A673 (cell line): ENCODE results near the gene DIS3L2.

Experiments used
- CTCF ChIP-seq: fragments of 300-800, 200-600 bp; sonication (generic); conservative IDR thresholded peaks from 2 replicates; pipeline ENCODE4 v1.5.1; 2017; ENCODE audit warnings: low read depth, mild to moderate bottlenecking, antibody characterized with exemption, low read length, moderate library complexity, mixed read lengths
- EZH2 ChIP-seq: fragments of 200-600 bp; sonication (generic); IDR thresholded peaks from 2 replicates; pipeline ENCODE4 v1.6.1; 2017; ENCODE audit warnings: borderline replicate concordance, low read depth, mild to moderate bottlenecking, mixed read lengths, antibody characterized with exemption, low read length; ENCODE audit not compliant: poor library complexity, severe bottlenecking

- TF ChIP-seq CTCF (no peak), EZH2 (no peak)
Measured at GRCh38 chr2:232321156-232321816, 359.8 kb downstream of the DIS3L2 start.
